SK-N-MC (cell line): Measurements from ENCODE around the gene DMGDH.

Experiments
- EZH2 ChIP-seq: fragments of 200-600 bp; sonication (generic); IDR thresholded peaks from one replicate; pipeline ENCODE4 v1.6.1; 2017; ENCODE audit warnings: antibody characterized with exemption
- FOXP2 ChIP-seq: optimal IDR thresholded peaks from 2 replicates; pipeline ENCODE3; 2011; ENCODE audit warnings: mild to moderate bottlenecking, moderate library complexity; ENCODE audit not compliant: insufficient read depth; ENCODE audit errors: extremely low read length, control extremely low read depth
- POLR2AphosphoS5 ChIP-seq: IDR thresholded peaks from 2 replicates; pipeline ENCODE4 v1.6.1; 2012; ENCODE audit warnings: mild to moderate bottlenecking, low read depth, low read length, borderline replicate concordance

- TF ChIP-seq POLR2AphosphoS5 (no peak), EZH2 (no peak), FOXP2 (no peak)
Measured at GRCh38 chr5:79053321-79053720, 16.2 kb downstream of the DMGDH start.
